H1 (cell line): ENCODE measurements around the gene ANKRD26. TPM values are rescaled to one million over a fixed set of nuclear protein-coding genes. Genes with fewer than 3 reads are reported as not detected.
"Not testable (repeated sequence)": the region's sequence is repeated elsewhere in the genome, so short reads cannot be mapped to it uniquely, and the experiment has no call there.

Experiments used
- CTCF ChIA-PET: fragments of 300-600 bp; sonication (Branson Sonifier 250); formaldehyde crosslinking; loops from one replicate; lab custom pipeline; 2021; ENCODE audit not compliant: partially characterized antibody; lab: Charles Lee
- POLR2A ChIA-PET: fragments of 300-600 bp; sonication (Branson Sonifier 250); formaldehyde crosslinking; loops from one replicate; lab custom pipeline; 2021; ENCODE audit warnings: inconsistent platforms; ENCODE audit not compliant: partially characterized antibody; lab: Charles Lee
- DNase-seq, 2 experiments: peaks; one replicate each; pipeline versions ENCODE4 v3.0.0 to v3.0.0-alpha.2; 2010 to 2022; ENCODE audit warnings: low spot score in 2 of 2, low read depth in 1 of 2, mixed read lengths in 1 of 2
- FAIRE-seq: peaks from 2 replicates; lab custom pipeline; 2011; peaks lifted over from hg19 to GRCh38; lab: Jason Lieb, UNC
- H2AFZ ChIP-seq: 2 replicates; pipeline ENCODE4 v1.8.1; 2012; ENCODE audit warnings: low read length, inconsistent platforms
- H2AK5ac ChIP-seq: 2 replicates; pipeline ENCODE4 v1.6.1; 2013; ENCODE audit warnings: low read depth, low read length
- H2BK120ac ChIP-seq: replicated peaks from 2 replicates; pipeline ENCODE3; 2013; ENCODE audit warnings: low read depth, low read length, inconsistent platforms
- H2BK12ac ChIP-seq: 2 replicates; pipeline ENCODE4 v1.6.1; 2013; ENCODE audit warnings: low read depth, low read length
- H2BK15ac ChIP-seq: 2 replicates; pipeline ENCODE4 v1.6.1; 2013; ENCODE audit warnings: low read length
- H2BK20ac ChIP-seq: 2 replicates; pipeline ENCODE4 v1.6.1; 2013; ENCODE audit warnings: low read length
- H2BK5ac ChIP-seq: 2 replicates; pipeline ENCODE4 v1.6.1; 2013; ENCODE audit warnings: low read depth, low read length
- H3K14ac ChIP-seq: 2 replicates; pipeline ENCODE4 v1.6.1; 2013; ENCODE audit warnings: inconsistent platforms; ENCODE audit not compliant: insufficient read length
- H3K18ac ChIP-seq: 2 replicates; pipeline ENCODE4 v1.6.1; 2013; ENCODE audit warnings: low read length; ENCODE audit errors: extremely low read depth
- H3K23ac ChIP-seq: 2 replicates; pipeline ENCODE4 v1.6.1; 2013; ENCODE audit warnings: inconsistent platforms; ENCODE audit not compliant: insufficient read length
- H3K23me2 ChIP-seq: 2 replicates; pipeline ENCODE4 v1.6.1; 2013; ENCODE audit warnings: low read depth, low read length
- H3K27ac ChIP-seq: 2 replicates; pipeline ENCODE4 v1.6.1; 2011; ENCODE audit warnings: low read depth, low read length, inconsistent platforms
- H3K27me3 ChIP-seq, 4 experiments: replicated peaks in 1 of 4; 1 replicate in 1 of 4; 2 replicates in 3 of 4; pipeline versions ENCODE4 v1.6.1 to v1.8.1; 2011 to 2013; ENCODE audit warnings: low read length in 3 of 4, mild to moderate bottlenecking in 3 of 4, inconsistent platforms in 2 of 4, mixed read lengths in 2 of 4, moderate library complexity in 1 of 4; ENCODE audit not compliant: control insufficient read depth in 3 of 4, insufficient read depth in 3 of 4; ENCODE audit errors: extremely low read depth in 1 of 4
- H3K36me3 ChIP-seq, 4 experiments: 2 replicates each; pipeline versions ENCODE4 v1.6.1 to v1.8.1; 2011 to 2013; ENCODE audit warnings: mild to moderate bottlenecking in 4 of 4, low read length in 3 of 4, moderate library complexity in 2 of 4, control low read depth in 1 of 4, inconsistent platforms in 1 of 4; ENCODE audit not compliant: insufficient read depth in 4 of 4, control insufficient read depth in 2 of 4
- H3K4ac ChIP-seq: replicated peaks from 2 replicates; pipeline ENCODE3; 2013; ENCODE audit warnings: low read length, low read depth, mixed read lengths, inconsistent platforms; ENCODE audit not compliant: insufficient read length
- H3K4me1 ChIP-seq, 4 experiments: replicated peaks in 1 of 4; 1 replicate in 1 of 4; 2 replicates in 3 of 4; pipeline versions ENCODE4 v1.6.1 to v1.8.1; 2011 to 2013; ENCODE audit warnings: low read length in 3 of 4, inconsistent platforms in 2 of 4, mixed read lengths in 1 of 4; ENCODE audit not compliant: insufficient read depth in 4 of 4, control insufficient read depth in 3 of 4
- H3K4me2 ChIP-seq, 2 experiments: 2 replicates each; pipeline versions ENCODE4 v1.6.1 to v1.8.1; 2011 to 2013; ENCODE audit warnings: low read depth in 2 of 2, low read length in 2 of 2, control low read depth in 1 of 2, inconsistent platforms in 1 of 2, mild to moderate bottlenecking in 1 of 2; ENCODE audit not compliant: insufficient read depth in 1 of 2
- H3K4me3 ChIP-seq, 4 experiments: fragments of 200-600, 300-600 bp in 1 of 4; sonication (generic), shearing (Covaris generic), sonication (Bioruptor Twin) in 1 of 4; 2 replicates each; pipeline versions ENCODE4 v1.5.1 to v1.8.1; 2011 to 2016; ENCODE audit warnings: low read length in 4 of 4, low read depth in 3 of 4, control low read depth in 2 of 4, inconsistent platforms in 2 of 4, mild to moderate bottlenecking in 2 of 4, mixed read lengths in 1 of 4, moderate library complexity in 1 of 4; ENCODE audit not compliant: insufficient read depth in 2 of 4; ENCODE audit errors: extremely low read depth in 1 of 4
- H3K56ac ChIP-seq: replicated peaks from 2 replicates; pipeline ENCODE3; 2013; ENCODE audit warnings: low read depth, mild to moderate bottlenecking, mixed read lengths, low read length, inconsistent platforms; ENCODE audit not compliant: insufficient read length
- H3K79me1 ChIP-seq: 2 replicates; pipeline ENCODE4 v1.6.1; 2013; ENCODE audit warnings: low read depth, low read length, control low read depth
- H3K79me2 ChIP-seq, 2 experiments: 2 replicates each; pipeline versions ENCODE4 v1.6.1 to v1.8.1; 2012 to 2013; ENCODE audit warnings: low read length in 2 of 2, mild to moderate bottlenecking in 2 of 2, inconsistent platforms in 1 of 2; ENCODE audit not compliant: insufficient read depth in 2 of 2, control insufficient read depth in 1 of 2
- H3K9ac ChIP-seq, 4 experiments: replicated peaks in 1 of 4; 1 replicate in 1 of 4; 2 replicates in 3 of 4; pipeline versions ENCODE4 v1.6.1 to v1.8.1; 2011 to 2013; ENCODE audit warnings: low read depth in 3 of 4, low read length in 3 of 4, control low read depth in 2 of 4, mild to moderate bottlenecking in 2 of 4, moderate library complexity in 2 of 4, inconsistent platforms in 1 of 4; ENCODE audit errors: extremely low read depth in 1 of 4
- H3K9me3 ChIP-seq, 2 experiments: 2 replicates each; pipeline versions ENCODE4 v1.6.1 to v1.8.1; 2012 to 2013; ENCODE audit warnings: mild to moderate bottlenecking in 2 of 2, moderate library complexity in 2 of 2, control low read depth in 1 of 2, inconsistent platforms in 1 of 2, low read depth in 1 of 2, low read length in 1 of 2, mixed read lengths in 1 of 2; ENCODE audit not compliant: insufficient read depth in 2 of 2
- H4K20me1 ChIP-seq, 2 experiments: replicated peaks in 1 of 2; 2 replicates each; pipeline versions ENCODE3 to v1.8.1; 2011 to 2013; ENCODE audit warnings: inconsistent platforms in 2 of 2, low read length in 2 of 2, mild to moderate bottlenecking in 1 of 2; ENCODE audit not compliant: insufficient read depth in 2 of 2, control insufficient read depth in 1 of 2
- H4K5ac ChIP-seq: 2 replicates; pipeline ENCODE4 v1.6.1; 2013; ENCODE audit warnings: low read length, low read depth, mixed read lengths, inconsistent platforms; ENCODE audit not compliant: insufficient read length
- H4K8ac ChIP-seq: 2 replicates; pipeline ENCODE4 v1.8.0; 2013; ENCODE audit warnings: mild to moderate bottlenecking, moderate library complexity, low read length, inconsistent platforms; ENCODE audit not compliant: insufficient read depth; ENCODE audit errors: extremely low read depth
- H4K91ac ChIP-seq: replicated peaks from 2 replicates; pipeline ENCODE3; 2013; ENCODE audit warnings: low read length, mixed read lengths, inconsistent platforms; ENCODE audit not compliant: insufficient read length
- ASH2L ChIP-seq: fragments of 200-600, 300-600 bp; sonication (generic); IDR thresholded peaks from one replicate; pipeline ENCODE4 v1.7.1; 2017; ENCODE audit warnings: low read length
- CBX5 ChIP-seq: fragments of 300-800, 300-1000 bp; sonication (generic); IDR thresholded peaks from 2 replicates; pipeline ENCODE4 v1.7.1; 2016; ENCODE audit warnings: antibody characterized with exemption, low read length, low read depth
- EP300 ChIP-seq, 2 experiments: IDR thresholded peaks; 1 replicate in 1 of 2; 2 replicates in 1 of 2; pipeline ENCODE4 v1.6.1; 2011 to 2012; ENCODE audit warnings: low read depth in 2 of 2, low read length in 2 of 2, mild to moderate bottlenecking in 2 of 2, borderline replicate concordance in 1 of 2, inconsistent platforms in 1 of 2, moderate library complexity in 1 of 2
- FOSL1 ChIP-seq: IDR thresholded peaks from 2 replicates; pipeline ENCODE4 v1.6.1; 2011; ENCODE audit warnings: mild to moderate bottlenecking, low read depth, low read length, moderate library complexity; ENCODE audit not compliant: insufficient read depth
- POU5F1 ChIP-seq: IDR thresholded peaks from 2 replicates; pipeline ENCODE4 v1.6.1; 2011; ENCODE audit warnings: low read depth, mild to moderate bottlenecking, low read length, moderate library complexity
- RAD21 ChIP-seq, 2 experiments: IDR thresholded peaks in 1 of 2; conservative IDR thresholded peaks in 1 of 2; 2 replicates each; pipeline ENCODE4 v1.6.1; 2011; ENCODE audit warnings: low read depth in 2 of 2, low read length in 2 of 2, improper control_type of control experiment in 1 of 2, inconsistent platforms in 1 of 2, mild to moderate bottlenecking in 1 of 2, moderate library complexity in 1 of 2
- SIX5 ChIP-seq: IDR thresholded peaks from 2 replicates; pipeline ENCODE4 v1.6.1; 2011; ENCODE audit warnings: mild to moderate bottlenecking, low read depth, low read length
- SRF ChIP-seq: IDR thresholded peaks from 2 replicates; pipeline ENCODE4 v1.6.1; 2011; ENCODE audit warnings: mild to moderate bottlenecking, low read depth, low read length, moderate library complexity
- SUZ12 ChIP-seq: fragments of 200-600 bp; sonication (generic); IDR thresholded peaks from 2 replicates; pipeline ENCODE4 v1.6.1; 2012; ENCODE audit warnings: mild to moderate bottlenecking, inconsistent platforms, low read length, moderate library complexity, mixed read lengths
- TEAD4 ChIP-seq: IDR thresholded peaks from 2 replicates; pipeline ENCODE4 v1.6.1; 2012; ENCODE audit warnings: low read depth, low read length, inconsistent platforms, mixed read lengths
- USF2 ChIP-seq: IDR thresholded peaks from 2 replicates; pipeline ENCODE4 v1.6.1; 2011; ENCODE audit warnings: low read length, improper control_type of control experiment
- WGBS, 2 experiments: shearing (Covaris generic) in 1 of 2; methylation state at CpG; one replicate each; pipeline versions ENCODE4 v1.1.6 to v1.1.7; 2013 to 2015; ENCODE audit warnings: low lambda C conversion rate in 2 of 2, mixed read lengths in 2 of 2, inconsistent platforms in 1 of 2, low coverage in 1 of 2, missing lambda C conversion rate in 1 of 2; ENCODE audit not compliant: insufficient replicate concordance in 2 of 2, insufficient coverage in 1 of 2, insufficient read length in 1 of 2; ENCODE audit errors: extremely low coverage in 1 of 2, missing lambda C conversion rate in 1 of 2; 5-methylcytosine and 5-hydroxymethylcytosine counted together
- polyA plus RNA-seq, 7 experiments: library from polyadenylated mRNA; depleted of rRNA in 3 of 7; stranded (reverse) in 5 of 7; unstranded in 2 of 7; fragments of >200 nt in 5 of 7; fragments of 200-250 nt in 2 of 7; gene quantifications; 1 replicate in 5 of 7; 2 replicates in 1 of 7; 4 replicates in 1 of 7; pipeline versions ENCODE4 v1.2.1 to v1.2.3, GENCODE V29; 2011 to 2013; ENCODE audit warnings: missing spikeins in 2 of 7, mixed read lengths in 2 of 7
- total RNA-seq: library from RNA; stranded (reverse); fragmentation: NEBNext Ultra II Directional; extraction: Animal tissue kit (Norgen Biotek cat#: 25700); gene quantifications from 2 replicates; pipeline ENCODE4 v1.2.1, GENCODE V29; 2021

The ANKRD26 gene
- total and polyA plus RNA-seq, 2 of the 8 experiments (the other 6 are each of a cell fraction or from before 2014, with no cell fraction given), result 1.3 to 8.8 TPM

- TF ChIP-seq EP300 (IDR thresholded peaks at IDR 0.05; ENCODE audit: borderline replicate concordance in 1 of 2, low read depth in 2 of 2, low read length in 2 of 2) (no peak), ASH2L (no peak), TEAD4 (no peak), RAD21 (IDR thresholded peaks at IDR 0.05 in 1 of 2, conservative IDR thresholded peaks at IDR 0.05 in 1 of 2; ENCODE audit: low read depth in 2 of 2, low read length in 2 of 2) (no peak), SRF (no peak), SUZ12 (no peak), CBX5 (no peak), SIX5 (no peak), POU5F1 (no peak), USF2 (no peak), FOSL1 (no peak)
Measured at GRCh38 chr10:27052656-27053055, 47.6 kb downstream of the ANKRD26 start (continued).

GRCh38 chr10:27045247-27045646 is 55.0 kb downstream of the ANKRD26 start:
- H4K8ac ChIP-seq, H4K91ac ChIP-seq, H4K20me1 ChIP-seq, H3K56ac ChIP-seq, H3K36me3 ChIP-seq, H3K4me1 ChIP-seq, H3K79me1 ChIP-seq, H2BK20ac ChIP-seq, H2BK5ac ChIP-seq, H2AFZ ChIP-seq, H2BK12ac ChIP-seq, H3K27ac ChIP-seq, H3K23me2 ChIP-seq, H3K27me3 ChIP-seq, H3K4ac ChIP-seq, H2BK15ac ChIP-seq, H3K4me2 ChIP-seq, FAIRE-seq, H3K9me3 ChIP-seq, H3K18ac ChIP-seq, H3K14ac ChIP-seq, H4K5ac ChIP-seq, H3K23ac ChIP-seq, H3K9ac ChIP-seq, H3K4me3 ChIP-seq, H2BK120ac ChIP-seq, H3K79me2 ChIP-seq, H2AK5ac ChIP-seq, DNase-seq: not testable (repeated sequence)
- 93% methylated on average over 4 of the region's 4 CpGs; no CpG with 5 or more reads in 1 of the 2 experiments for WGBS, 2 experiments
- POLR2A ChIA-PET, result interaction anchor here (0.6 kb wide), 1 partner anchor 67 kb away, joined by 3 read pairs; no protein-coding TSS in a partner anchor
- CTCF ChIA-PET, result interaction anchor here (1.4 kb wide), 1 partner anchor 27 kb away, joined by 6 read pairs; no protein-coding TSS in a partner anchor
